ENCODE results near the gene GDF2.

- TF ChIP-seq SRF (IDR thresholded peaks at IDR 0.05; ENCODE audit: low read depth in 2 of 2, low read length in 2 of 2) = no peak
- no peak for TF ChIP-seq CHD2 (IDR thresholded peaks at IDR 0.05; ENCODE audit: borderline replicate concordance, low read depth, low read length)
- no peak for TF ChIP-seq MYC (IDR thresholded peaks at IDR 0.05; ENCODE audit: insufficient read depth, insufficient read length, insufficient replicate concordance, low read length, severe bottlenecking)
- no peak for TF ChIP-seq ZBTB33 (IDR thresholded peaks at IDR 0.05)
- no peak for TF ChIP-seq ESRRA (IDR thresholded peaks at IDR 0.05; ENCODE audit: low read length)
- no peak for TF ChIP-seq RELA (IDR thresholded peaks at IDR 0.05; ENCODE audit: borderline replicate concordance, partially characterized antibody)
- no peak for TF ChIP-seq ELK1 (IDR thresholded peaks at IDR 0.05; ENCODE audit: low read depth, low read length)
- TF ChIP-seq CTCF (IDR thresholded peaks at IDR 0.05 in 2 of 3, conservative IDR thresholded peaks at IDR 0.05 in 1 of 3; ENCODE audit: control insufficient read depth in 2 of 3, extremely low read depth in 1 of 3, insufficient read depth in 1 of 3, low read depth in 3 of 3, low read length in 3 of 3) = no peak
- no peak for TF ChIP-seq REST (IDR thresholded peaks at IDR 0.05; ENCODE audit: low read depth, low read length)
- no peak for TF ChIP-seq ATF2 (IDR thresholded peaks at IDR 0.05; ENCODE audit: low read length)
- TF ChIP-seq CEBPB (IDR thresholded peaks at IDR 0.05; ENCODE audit: borderline replicate concordance in 1 of 2, low read depth in 2 of 2, low read length in 2 of 2) = no peak
Measured at GRCh38 chr10:47344996-47345870, 23.0 kb downstream of the GDF2 start.

All from GM12878 (cell line).